Esophagus squamous epithelium (tissue), 5 donors: ENCODE data around the gene APBA2. TPM values are rescaled to one million over a fixed set of nuclear protein-coding genes. Genes with fewer than 3 reads are reported as not detected.

Experiments
- DNase-seq: peaks from one replicate; lab custom pipeline; 2025; lab: John Stamatoyannopoulos, UW
- H3K27ac ChIP-seq, 4 donors: fragments of 200-600 bp; sonication (generic); one replicate each; pipeline ENCODE4 v1.5.1; 2016 to 2019; ENCODE audit warnings: mild to moderate bottlenecking in 1 of 4
- H3K27me3 ChIP-seq, 4 donors: fragments of 200-600 bp; sonication (generic); 1 replicate in 3 of 4; 2 replicates in 1 of 4; pipeline versions ENCODE4 v1.5.1 to v1.6.0; 2017 to 2021; ENCODE audit warnings: antibody characterized with exemption in 1 of 4
- H3K36me3 ChIP-seq, 3 donors: fragments of 200-600 bp; sonication (generic); one replicate each; pipeline ENCODE4 v1.5.1; 2016 to 2019
- H3K4me1 ChIP-seq, 3 donors: fragments of 200-600 bp; sonication (generic); one replicate each; pipeline ENCODE4 v1.5.1; 2017 to 2019
- H3K4me3 ChIP-seq, 4 donors: fragments of 200-600 bp; sonication (generic); 1 replicate in 3 of 4; 2 replicates in 1 of 4; pipeline ENCODE4 v1.5.1; 2016 to 2019; ENCODE audit warnings: mild to moderate bottlenecking in 2 of 4, moderate library complexity in 1 of 4
- H3K9me3 ChIP-seq, 3 donors: fragments of 200-600 bp; sonication (generic); one replicate each; pipeline ENCODE4 v1.5.1; 2016 to 2019
- POLR2A ChIP-seq, 4 donors: fragments of 450-650 bp; IDR thresholded peaks; one replicate each; pipeline ENCODE4 v1.6.1; 2017; ENCODE audit warnings: antibody characterized with exemption in 4 of 4, mild to moderate bottlenecking in 4 of 4, moderate library complexity in 3 of 4
- WGBS, 2 donors: methylation state at CpG; one replicate each; pipeline ENCODE4 v1.1.5; 2018; 5-methylcytosine and 5-hydroxymethylcytosine counted together
- intact Hi-C: fragments of 100-400 bp; cut with DNase I; formaldehyde crosslinking; loops from one replicate; pipeline ENCODE4 v1.15.0; 2022
- total RNA-seq, 4 donors: library from RNA; depleted of rRNA; stranded (reverse); fragments of >200 nt; gene quantifications; one replicate each; pipeline ENCODE4 v1.1.0, GENCODE V29; 2016
- TF ChIP-seq, protein P1 (sequence below), 6 experiments: fragments of 450-650 bp in 4 of 6; fragments of 200-600 bp in 2 of 6; sonication (generic) in 2 of 6; IDR thresholded peaks; one replicate each; pipeline ENCODE4 v1.5.1; 2016 to 2019; ENCODE audit warnings: antibody characterized with exemption in 6 of 6, mild to moderate bottlenecking in 4 of 6, moderate library complexity in 4 of 6
- donor health status: DM: yes; HTN: yes; CAD: no.

The APBA2 gene
- total RNA-seq, 4 donors from 2014 or later, result 0.82 to 9.9 (median 1.6) TPM

DNA sequence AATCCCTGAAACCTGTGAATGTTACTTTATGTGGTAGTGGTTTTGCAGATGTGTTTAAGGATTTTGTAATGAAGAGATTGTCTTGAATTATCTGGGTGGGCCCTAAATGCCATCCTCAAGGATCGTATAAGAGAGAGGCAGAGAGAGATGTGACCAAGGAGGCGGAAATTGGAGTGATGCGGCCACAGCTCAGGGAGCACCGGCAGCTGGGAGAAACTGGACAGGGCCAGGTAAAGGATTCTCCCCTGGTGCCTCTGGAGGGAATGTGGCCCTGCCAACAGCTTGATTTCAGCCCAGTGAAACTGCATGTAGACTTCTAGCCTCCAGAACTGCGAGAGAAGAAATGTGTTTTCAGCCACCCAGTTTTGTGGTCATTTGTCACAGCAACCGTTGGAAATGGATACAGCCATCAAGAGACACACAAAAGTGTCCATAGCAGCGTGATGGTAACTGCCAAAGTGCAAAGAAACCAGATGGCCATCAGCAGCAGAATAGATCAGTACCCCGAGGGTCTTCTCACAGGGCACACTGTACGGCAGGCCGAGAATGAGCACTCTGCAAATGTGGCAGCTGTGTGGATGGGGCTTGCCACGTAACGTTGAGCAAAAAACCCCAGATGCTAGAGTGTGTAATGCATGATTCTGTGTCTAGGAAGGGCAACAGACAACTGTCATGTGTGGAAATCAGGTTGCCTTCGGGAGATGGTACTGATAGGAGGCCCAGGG lies 12.2 kb downstream of the APBA2 start:
- Histone ChIP-seq H3K4me3 (no peak overlapping the region), H3K27me3 (no peaks in the 10 kb centered on the region), H3K36me3 (no peaks in the 10 kb centered on the region), H3K4me1 (peaks cover 0 to 3% (median 0%) of the 10 kb centered on the region in 3 donors), H3K9me3 (no peaks in the 10 kb centered on the region), H3K27ac (no peak overlapping the region)
- WGBS, 2 donors, result 79 to 88% methylated on average over 13 of the region's 13 CpGs
- no peak for TF ChIP-seq POLR2A (IDR thresholded peaks at IDR 0.05)
- TF ChIP-seq, protein P1, sequence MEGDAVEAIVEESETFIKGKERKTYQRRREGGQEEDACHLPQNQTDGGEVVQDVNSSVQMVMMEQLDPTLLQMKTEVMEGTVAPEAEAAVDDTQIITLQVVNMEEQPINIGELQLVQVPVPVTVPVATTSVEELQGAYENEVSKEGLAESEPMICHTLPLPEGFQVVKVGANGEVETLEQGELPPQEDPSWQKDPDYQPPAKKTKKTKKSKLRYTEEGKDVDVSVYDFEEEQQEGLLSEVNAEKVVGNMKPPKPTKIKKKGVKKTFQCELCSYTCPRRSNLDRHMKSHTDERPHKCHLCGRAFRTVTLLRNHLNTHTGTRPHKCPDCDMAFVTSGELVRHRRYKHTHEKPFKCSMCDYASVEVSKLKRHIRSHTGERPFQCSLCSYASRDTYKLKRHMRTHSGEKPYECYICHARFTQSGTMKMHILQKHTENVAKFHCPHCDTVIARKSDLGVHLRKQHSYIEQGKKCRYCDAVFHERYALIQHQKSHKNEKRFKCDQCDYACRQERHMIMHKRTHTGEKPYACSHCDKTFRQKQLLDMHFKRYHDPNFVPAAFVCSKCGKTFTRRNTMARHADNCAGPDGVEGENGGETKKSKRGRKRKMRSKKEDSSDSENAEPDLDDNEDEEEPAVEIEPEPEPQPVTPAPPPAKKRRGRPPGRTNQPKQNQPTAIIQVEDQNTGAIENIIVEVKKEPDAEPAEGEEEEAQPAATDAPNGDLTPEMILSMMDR (IDR thresholded peaks at IDR 0.05), result no peak
- intact Hi-C loops, result no loop called here
- DNase-seq, result no peak

DNA sequence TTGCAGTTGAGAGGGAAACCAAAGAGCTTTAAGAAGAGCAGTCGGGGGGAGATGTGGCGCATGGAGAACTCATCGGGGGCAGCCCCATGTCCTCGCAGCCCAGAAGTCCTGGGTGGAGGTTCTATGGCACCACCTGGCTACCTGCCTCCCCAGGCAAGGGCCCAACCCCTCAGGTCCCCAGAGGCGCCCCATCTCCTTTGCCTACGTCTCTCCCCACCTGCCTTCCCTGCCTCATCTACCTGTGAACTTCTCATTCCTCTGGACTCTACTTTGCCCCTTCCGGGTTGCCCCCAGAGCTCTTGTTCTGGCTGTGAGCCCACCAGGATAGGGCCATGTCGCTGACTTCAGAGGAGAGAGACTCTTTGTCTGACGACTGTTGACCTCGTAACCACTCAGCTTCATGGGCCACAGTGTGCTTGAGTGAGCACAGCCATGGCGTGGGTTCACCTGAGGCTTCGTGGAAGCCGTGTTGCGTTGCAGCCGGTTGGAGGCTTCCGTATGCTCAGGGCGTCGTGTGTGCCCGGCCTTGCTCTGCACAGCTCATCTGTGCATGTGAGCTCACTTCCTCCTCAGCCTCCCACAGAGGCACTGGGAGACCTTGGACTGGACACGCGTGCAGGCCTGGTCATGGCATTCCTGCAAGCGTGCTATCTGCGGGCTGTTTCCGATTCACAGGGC lies 13.4 kb downstream of the APBA2 start:
- WGBS, 2 donors, result 88 to 89% methylated on average over 11 to 18 of the region's 24 CpGs
- no peak for TF ChIP-seq POLR2A (IDR thresholded peaks at IDR 0.05)
- TF ChIP-seq, protein P1 (IDR thresholded peaks at IDR 0.05), result no peak

DNA sequence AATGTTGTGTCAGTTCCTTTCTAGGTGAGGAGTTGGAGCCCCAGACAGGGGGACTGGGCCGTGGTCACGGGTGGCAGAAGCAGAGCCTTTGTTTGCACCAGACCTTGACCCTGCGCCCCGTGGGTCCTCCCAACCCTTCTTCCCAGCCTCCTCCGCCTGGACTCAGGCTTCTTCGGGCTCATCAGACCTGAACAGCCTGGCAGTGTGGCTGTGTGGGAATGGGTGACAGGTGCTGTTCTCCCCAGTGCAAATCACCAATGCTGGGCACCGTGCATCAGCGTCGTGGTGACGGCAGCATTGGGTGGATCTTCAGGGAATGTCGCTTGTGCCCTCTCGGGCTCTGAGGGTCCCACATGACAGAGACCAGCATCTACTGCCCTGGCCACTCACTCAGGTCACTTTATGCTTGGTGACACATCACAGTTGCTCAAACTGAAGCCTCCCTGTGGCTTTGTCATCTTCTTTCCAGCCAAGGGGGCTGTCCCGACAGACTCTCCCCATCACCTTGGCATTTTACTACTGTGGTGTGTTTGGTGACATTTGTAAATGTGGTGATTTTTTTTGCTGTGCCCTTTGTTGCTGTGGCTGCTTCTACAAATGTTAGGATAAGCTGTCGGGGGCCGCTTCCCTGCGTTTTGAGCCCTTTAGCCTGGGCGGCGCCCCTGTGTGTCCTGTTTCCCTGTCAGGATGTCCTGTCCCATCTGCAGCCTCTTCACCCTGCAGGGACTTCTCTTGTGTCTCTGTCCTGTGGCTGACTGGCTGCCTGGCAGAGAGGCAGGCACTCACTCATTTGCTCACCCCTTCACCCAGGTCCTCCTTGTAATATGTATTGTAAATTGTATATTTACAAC lies 14.5 kb downstream of the APBA2 start:
- no peaks in the 10 kb centered on the region for H3K36me3 ChIP-seq
- 77 to 84% methylated on average over 11 to 16 of the region's 18 CpGs for WGBS, 2 donors
- H3K27me3 ChIP-seq, result no peaks in the 10 kb centered on the region
- H3K9me3 ChIP-seq, result no peaks in the 10 kb centered on the region
- no peaks in the 10 kb centered on the region for H3K4me1 ChIP-seq
- DNase-seq, result no peak
- TF ChIP-seq, protein P1 (IDR thresholded peaks at IDR 0.05), result no peak
- no peak for TF ChIP-seq POLR2A (IDR thresholded peaks at IDR 0.05)
- H3K27ac ChIP-seq, result no peak overlapping the region
- no peak overlapping the region for H3K4me3 ChIP-seq
- intact Hi-C loops, result no loop called here

More for the DNA sequence above, 13.4 kb downstream of the APBA2 start:
- H3K27ac ChIP-seq, result no peak overlapping the region
- no peaks in the 10 kb centered on the region for H3K9me3 ChIP-seq
- H3K4me1 ChIP-seq, result no peaks in the 10 kb centered on the region
- no peak for DNase-seq
- intact Hi-C loops, result no loop called here
- H3K27me3 ChIP-seq, result no peaks in the 10 kb centered on the region
- no peaks in the 10 kb centered on the region for H3K36me3 ChIP-seq
- H3K4me3 ChIP-seq, result no peak overlapping the region

DNA sequence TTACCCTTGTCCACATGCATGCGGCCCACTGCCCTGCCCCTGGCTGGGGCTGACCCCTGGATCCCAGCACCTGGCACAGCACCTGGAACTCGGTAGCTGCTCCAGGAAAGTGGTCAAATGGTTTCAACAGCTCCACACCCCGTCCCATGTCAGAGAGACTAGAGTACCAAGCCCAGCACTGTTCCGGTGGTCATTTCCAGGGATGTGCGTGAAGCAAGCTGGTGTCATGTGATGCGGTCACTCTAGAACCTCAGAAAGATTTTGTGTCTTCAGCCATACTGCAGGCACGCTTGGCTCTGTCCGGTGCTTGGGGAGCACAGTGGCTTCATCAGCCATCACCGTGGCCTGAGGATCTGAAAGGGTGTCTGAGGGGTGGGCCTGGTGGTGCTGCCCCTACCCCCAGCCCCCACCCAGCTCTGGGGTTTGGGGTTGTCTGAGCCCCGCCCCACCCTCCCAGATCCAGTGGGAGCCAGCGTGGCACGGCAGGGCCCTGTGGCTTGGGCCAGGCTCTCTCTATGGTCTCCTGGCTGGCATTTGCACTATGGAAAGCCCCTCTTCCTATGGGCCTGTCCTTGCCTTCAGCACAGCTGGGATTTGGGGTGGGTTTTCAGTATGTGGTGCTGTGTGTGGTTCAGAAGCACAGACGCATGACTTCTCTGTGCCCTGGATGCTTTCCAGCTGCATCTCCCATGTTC lies 15.3 kb downstream of the APBA2 start:
- no peaks in the 10 kb centered on the region for H3K36me3 ChIP-seq
- 87 to 100% methylated on average over 1 to 3 of the region's 13 CpGs for WGBS, 2 donors
- no peaks in the 10 kb centered on the region for H3K9me3 ChIP-seq
- intact Hi-C loops, result no loop called here
- TF ChIP-seq, protein P1 (IDR thresholded peaks at IDR 0.05), result no peak
- no peak for TF ChIP-seq POLR2A (IDR thresholded peaks at IDR 0.05)
- no peak overlapping the region for H3K4me3 ChIP-seq
- no peaks in the 10 kb centered on the region for H3K4me1 ChIP-seq
- H3K27me3 ChIP-seq, result no peaks in the 10 kb centered on the region
- no peak for DNase-seq
- no peak overlapping the region for H3K27ac ChIP-seq
